Measurements from ENCODE around the gene NIBAN1. TPM values are rescaled to one million over a fixed set of nuclear protein-coding genes. Genes with fewer than 3 reads are reported as not detected.

The NIBAN1 gene
- total RNA-seq, 4 donors from 2014 or later: 23.8 to 146 (median 54.2) TPM

DNA sequence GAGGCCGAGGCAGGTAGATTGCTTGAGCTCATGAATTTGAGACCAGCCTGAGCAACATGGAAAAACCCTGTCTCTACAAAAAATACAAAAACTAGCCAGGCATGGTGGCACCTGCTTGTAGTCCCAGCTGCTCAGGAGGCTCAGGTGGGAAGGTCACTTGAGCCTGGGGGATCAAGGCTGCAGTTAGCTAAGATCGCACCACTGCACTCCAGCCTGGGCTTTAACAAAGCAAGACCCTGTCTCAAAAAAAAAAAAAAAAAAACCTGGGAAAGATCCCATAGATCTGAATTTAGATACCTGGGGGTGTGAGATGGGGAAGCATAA is 32.9 kb downstream of the NIBAN1 start:
- Histone ChIP-seq H3K27me3 (no peaks in the 10 kb centered on the region), H3K4me3 (no peak overlapping the region), H3K36me3 (no peaks in the 10 kb centered on the region), H3K9me3 (no peaks in the 10 kb centered on the region), H3K4me1 (peaks cover 0 to 42% (median 16%) of the 10 kb centered on the region in 3 donors), H3K27ac (no peak overlapping the region)
- TF ChIP-seq, protein P1, sequence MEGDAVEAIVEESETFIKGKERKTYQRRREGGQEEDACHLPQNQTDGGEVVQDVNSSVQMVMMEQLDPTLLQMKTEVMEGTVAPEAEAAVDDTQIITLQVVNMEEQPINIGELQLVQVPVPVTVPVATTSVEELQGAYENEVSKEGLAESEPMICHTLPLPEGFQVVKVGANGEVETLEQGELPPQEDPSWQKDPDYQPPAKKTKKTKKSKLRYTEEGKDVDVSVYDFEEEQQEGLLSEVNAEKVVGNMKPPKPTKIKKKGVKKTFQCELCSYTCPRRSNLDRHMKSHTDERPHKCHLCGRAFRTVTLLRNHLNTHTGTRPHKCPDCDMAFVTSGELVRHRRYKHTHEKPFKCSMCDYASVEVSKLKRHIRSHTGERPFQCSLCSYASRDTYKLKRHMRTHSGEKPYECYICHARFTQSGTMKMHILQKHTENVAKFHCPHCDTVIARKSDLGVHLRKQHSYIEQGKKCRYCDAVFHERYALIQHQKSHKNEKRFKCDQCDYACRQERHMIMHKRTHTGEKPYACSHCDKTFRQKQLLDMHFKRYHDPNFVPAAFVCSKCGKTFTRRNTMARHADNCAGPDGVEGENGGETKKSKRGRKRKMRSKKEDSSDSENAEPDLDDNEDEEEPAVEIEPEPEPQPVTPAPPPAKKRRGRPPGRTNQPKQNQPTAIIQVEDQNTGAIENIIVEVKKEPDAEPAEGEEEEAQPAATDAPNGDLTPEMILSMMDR (IDR thresholded peaks at IDR 0.05): no peak
- TF ChIP-seq POLR2A (IDR thresholded peaks at IDR 0.05): no peak
- DNase-seq: no peak
- intact Hi-C loops (cut with DNase I): no loop called here
- WGBS, 2 donors: 92 to 95% methylated on average over 2 of the region's 2 CpGs

DNA sequence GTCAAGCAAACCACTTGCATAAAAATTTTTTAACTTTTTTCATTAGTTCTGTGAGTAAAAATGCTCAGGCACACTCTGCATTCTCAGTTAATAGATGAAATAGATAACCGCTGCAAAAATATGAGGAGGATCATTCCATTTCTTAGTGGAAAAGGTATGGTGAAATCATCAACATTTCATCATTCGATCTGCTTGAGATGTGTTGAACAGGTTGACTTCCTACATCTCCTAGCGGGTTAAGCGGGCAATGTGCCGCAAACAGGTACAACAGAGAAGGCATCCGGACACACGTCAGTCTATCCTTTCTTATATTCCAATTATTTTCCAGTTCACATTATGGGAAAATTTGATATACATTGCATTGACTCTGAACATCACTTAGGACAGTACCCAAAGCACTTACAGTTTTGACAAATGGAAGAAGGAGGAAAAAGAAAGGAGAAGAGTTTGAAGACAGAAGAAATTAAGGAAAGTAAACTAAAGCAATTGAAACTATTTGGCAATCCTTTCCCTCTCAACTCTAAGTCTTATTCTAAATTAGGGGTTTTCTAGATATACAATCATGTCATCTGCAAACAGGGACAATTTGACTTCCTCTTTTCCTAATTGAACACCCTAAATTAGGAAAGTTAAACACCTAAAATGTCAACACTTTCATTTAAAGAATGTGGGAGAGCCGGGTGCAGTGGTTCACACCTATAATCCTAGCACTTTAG is 33.5 kb downstream of the NIBAN1 start:
- intact Hi-C loops (cut with DNase I): no loop called here
- Histone ChIP-seq H3K4me1 (peaks cover 0 to 37% (median 15%) of the 10 kb centered on the region in 3 donors), H3K27me3 (no peaks in the 10 kb centered on the region), H3K27ac (no peak overlapping the region), H3K4me3 (no peak overlapping the region), H3K9me3 (no peaks in the 10 kb centered on the region), H3K36me3 (no peaks in the 10 kb centered on the region)
- DNase-seq: no peak
- no peak for TF ChIP-seq POLR2A (IDR thresholded peaks at IDR 0.05)
- TF ChIP-seq, protein P1 (IDR thresholded peaks at IDR 0.05): no peak
- WGBS, 2 donors: 88 to 94% methylated on average over 8 of the region's 8 CpGs

DNA sequence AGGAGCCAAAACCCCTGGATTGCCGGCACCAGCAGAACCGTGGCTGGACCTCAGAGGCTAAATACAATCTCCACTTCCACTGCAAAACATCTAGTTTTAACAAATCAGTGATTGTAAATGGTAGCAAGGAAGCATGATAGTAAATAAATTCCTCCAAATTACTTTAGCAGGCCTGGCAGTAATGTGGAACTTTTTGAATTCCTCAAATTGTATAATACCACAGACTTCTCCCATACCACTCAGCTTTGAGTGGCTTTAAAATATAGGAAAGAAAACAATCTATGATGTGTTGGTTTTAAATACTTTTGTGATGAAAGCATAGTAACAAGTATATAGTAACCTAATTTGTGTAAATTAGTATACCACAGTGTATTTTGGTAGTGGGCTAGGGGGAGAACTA is 34.1 kb downstream of the NIBAN1 start:
- intact Hi-C loops (cut with DNase I): no loop called here
- H3K27me3 ChIP-seq: no peaks in the 10 kb centered on the region
- no peaks in the 10 kb centered on the region for H3K36me3 ChIP-seq
- TF ChIP-seq POLR2A (IDR thresholded peaks at IDR 0.05): no peak
- TF ChIP-seq, protein P1 (IDR thresholded peaks at IDR 0.05): no peak
- no peak overlapping the region for H3K27ac ChIP-seq
- no peak for DNase-seq
- H3K4me3 ChIP-seq: no peak overlapping the region
- peaks cover 0 to 31% (median 9%) of the 10 kb centered on the region in 3 donors for H3K4me1 ChIP-seq
- WGBS, 2 donors: 97 to 100% methylated on average over 2 of the region's 2 CpGs
- H3K9me3 ChIP-seq: no peaks in the 10 kb centered on the region

DNA sequence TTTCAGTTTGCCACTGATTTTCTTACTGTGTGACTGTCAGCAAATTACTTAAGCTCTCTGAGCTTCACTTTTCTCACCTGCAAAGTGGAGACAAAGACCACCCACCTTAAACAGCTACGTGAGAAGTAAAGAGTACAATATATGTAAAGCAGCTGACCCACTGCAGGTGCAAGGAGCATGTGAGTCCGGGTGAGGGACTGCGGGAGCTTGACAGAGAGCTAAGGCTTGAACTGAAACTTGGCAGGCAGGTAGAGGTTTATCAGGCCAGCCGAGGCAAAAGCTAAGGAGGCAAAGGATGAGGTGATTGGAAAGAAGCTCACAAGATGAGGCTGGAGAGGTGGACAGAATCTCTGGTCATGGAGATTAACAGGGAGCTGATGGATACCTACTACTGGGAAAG is 36.6 kb downstream of the NIBAN1 start:
- Histone ChIP-seq H3K4me1 (peaks cover 0 to 18% (median 0%) of the 10 kb centered on the region in 3 donors), H3K36me3 (no peaks in the 10 kb centered on the region), H3K27ac (no peak overlapping the region), H3K4me3 (no peak overlapping the region), H3K9me3 (no peaks in the 10 kb centered on the region), H3K27me3 (no peaks in the 10 kb centered on the region)
- intact Hi-C loops (cut with DNase I): no loop called here
- DNase-seq: no peak
- WGBS, 2 donors: 74 to 77% methylated on average over 4 of the region's 4 CpGs
- TF ChIP-seq POLR2A (IDR thresholded peaks at IDR 0.05): no peak
- TF ChIP-seq, protein P1 (IDR thresholded peaks at IDR 0.05): no peak

DNA sequence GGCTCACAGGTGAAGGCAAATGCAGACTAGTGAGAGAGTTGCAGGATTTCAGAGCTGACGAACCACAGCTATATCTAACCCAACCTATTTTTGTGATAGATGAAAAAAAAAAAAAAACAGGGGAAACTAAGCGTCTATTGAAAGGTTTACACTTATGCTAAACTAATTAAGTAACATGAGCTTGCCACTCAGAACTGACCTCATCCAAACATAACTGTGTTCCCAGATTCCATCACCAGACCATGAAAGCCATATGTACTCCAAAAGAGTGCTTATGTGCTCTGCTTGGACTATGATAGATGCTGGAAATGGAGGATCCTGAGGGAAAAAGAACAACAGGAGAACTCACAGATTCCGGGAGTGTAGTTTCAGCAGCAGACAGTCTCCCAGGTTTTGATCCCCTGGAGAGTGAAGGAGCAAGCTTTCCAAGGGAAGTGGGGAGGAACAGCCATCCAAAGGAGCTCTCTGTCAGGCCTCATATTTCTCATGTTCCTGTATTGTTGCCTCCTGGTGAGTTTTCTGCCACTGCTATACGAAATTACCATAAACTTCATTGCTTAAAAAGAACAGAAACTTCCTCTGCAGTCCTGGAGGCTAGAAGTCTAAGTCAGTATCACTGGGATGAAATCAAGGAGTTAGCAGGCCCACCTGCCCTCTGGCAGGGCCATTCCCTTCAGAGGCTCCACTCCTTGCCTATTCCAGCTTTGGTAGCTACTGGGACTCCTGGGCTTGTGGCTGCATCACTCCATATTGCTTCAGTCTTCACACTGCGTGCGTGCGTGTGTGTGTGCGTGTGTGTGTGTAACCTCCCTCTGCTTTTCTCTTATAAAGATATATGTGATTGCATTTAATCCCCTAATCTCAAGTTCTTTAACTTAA is 38.1 kb downstream of the NIBAN1 start:
- DNase-seq: no peak
- TF ChIP-seq, protein P1 (IDR thresholded peaks at IDR 0.05): no peak
- TF ChIP-seq POLR2A (IDR thresholded peaks at IDR 0.05): no peak
- 86 to 92% methylated on average over 8 of the region's 8 CpGs for WGBS, 2 donors
- H3K27me3 ChIP-seq: no peaks in the 10 kb centered on the region
- intact Hi-C loops (cut with DNase I): no loop called here
- H3K4me3 ChIP-seq: no peak overlapping the region
- H3K4me1 ChIP-seq: peaks cover 0 to 26% (median 0%) of the 10 kb centered on the region in 3 donors
- H3K36me3 ChIP-seq: no peaks in the 10 kb centered on the region
- no peak overlapping the region for H3K27ac ChIP-seq
- H3K9me3 ChIP-seq: no peaks in the 10 kb centered on the region

Data from esophagus squamous epithelium (tissue), 5 donors.